ENCODE data around the gene SNTG2.

GRCh38 chr2:1393321-1393720 lies 442.7 kb downstream of the SNTG2 start:
- TF ChIP-seq CTCF (IDR thresholded peaks at IDR 0.05; ENCODE audit: insufficient read depth, low read depth, low read length) (no peak), EZH2 (IDR thresholded peaks at IDR 0.05; ENCODE audit: insufficient read depth, low read length) (no peak)
